ENCODE results near the gene CMTM8.

GRCh38 chr3:32195995-32196540 lies 42.4 kb upstream of the CMTM8 start:
- TF ChIP-seq POLR2A (IDR thresholded peaks at IDR 0.05) (no peak), CTCF (IDR thresholded peaks at IDR 0.05) (no peak), EP300 (IDR thresholded peaks at IDR 0.05) (no peak)
